Endothelial cell of hepatic sinusoid (primary cell): Measurements from ENCODE around the gene TRIM37.
"Not testable (repeated sequence)": the region's sequence is repeated elsewhere in the genome, so short reads cannot be mapped to it uniquely, and the experiment has no call there.

ENCODE experiments used
- in situ Hi-C: cut with HindIII; loops from 2 replicates; pipeline ENCODE4 v1.10.0; 2017; ENCODE audit warnings: low sequenced_read_pairs

Gene TRIM37

GRCh38 chr17:58995247-58995940, 111.3 kb downstream of the TRIM37 start:
- in situ Hi-C loops = no loop called here

- in situ Hi-C loops = no loop called here
Measured at GRCh38 chr17:58993311-58993710, 113.4 kb downstream of the TRIM37 start.

- in situ Hi-C loops = no loop called here
Measured at GRCh38 chr17:58991718-58992331, 114.9 kb downstream of the TRIM37 start.

GRCh38 chr17:58989629-58990028, 117.1 kb downstream of the TRIM37 start:
- in situ Hi-C loops = no loop called here

- in situ Hi-C loops = no loop called here
Measured at GRCh38 chr17:58985971-58986370, 120.7 kb downstream of the TRIM37 start.

- in situ Hi-C loops = no loop called here
Measured at GRCh38 chr17:58985367-58985766, 121.3 kb downstream of the TRIM37 start.

GRCh38 chr17:58982626-58983025, 124.1 kb downstream of the TRIM37 start:
- in situ Hi-C loops = no loop called here

- in situ Hi-C loops = no loop called here
Measured at GRCh38 chr17:58980706-58981481, 125.8 kb downstream of the TRIM37 start.

- in situ Hi-C loops = no loop called here
Measured at GRCh38 chr17:58976541-58976940, 130.1 kb downstream of the TRIM37 start.

GRCh38 chr17:58974354-58974753, 132.3 kb downstream of the TRIM37 start:
- in situ Hi-C loops = no loop called here

GRCh38 chr17:58970609-58971450, 135.8 kb downstream of the TRIM37 start:
- in situ Hi-C loops = no loop called here

- in situ Hi-C loops = no loop called here
Measured at GRCh38 chr17:58969612-58970011, 137.1 kb downstream of the TRIM37 start.

- in situ Hi-C loops = no loop called here
Measured at GRCh38 chr17:58969156-58969555, 137.5 kb downstream of the TRIM37 start.

- in situ Hi-C loops = no loop called here
Measured at GRCh38 chr17:58968426-58969061, 138.1 kb downstream of the TRIM37 start.

- in situ Hi-C loops = no loop called here
Measured at GRCh38 chr17:58966208-58966607, 140.5 kb downstream of the TRIM37 start.

- in situ Hi-C loops = no loop called here
Measured at GRCh38 chr17:58965221-58965620, 141.5 kb downstream of the TRIM37 start.

GRCh38 chr17:58960068-58960467, 146.6 kb downstream of the TRIM37 start:
- in situ Hi-C loops = no loop called here

- in situ Hi-C loops = not testable (repeated sequence)
Measured at GRCh38 chr17:58957725-58958073, 149.0 kb downstream of the TRIM37 start.

- in situ Hi-C loops = no loop called here
Measured at GRCh38 chr17:58956997-58957724, 149.5 kb downstream of the TRIM37 start.

GRCh38 chr17:58954358-58954757, 152.3 kb downstream of the TRIM37 start:
- in situ Hi-C loops = not testable (repeated sequence)
